ENCODE data around the gene PRKAA2. TPM values are rescaled to one million over a fixed set of nuclear protein-coding genes. Genes with fewer than 3 reads are reported as not detected.

The PRKAA2 gene
- polyA plus RNA-seq, 2 of the 4 experiments (the other 2 are of a cell fraction), result 3.8 to 8.8 TPM

- Histone ChIP-seq H3K9me3 (no peaks in the 10 kb centered on the region), H3K4me1 (peaks cover 29% of the 10 kb centered on the region), H3K4me2 (no peak overlapping the region), H3K4me3 (no peak overlapping the region), H3K27ac (no peak overlapping the region)
- POLR2A ChIA-PET, result no interaction called here
- FAIRE-seq (no peak), ATAC-seq (no peak), DNase-seq (ENCODE audit: low read depth in 1 of 2, low spot score in 1 of 2) (no peak)
- no peak for TF ChIP-seq GATA3 (IDR thresholded peaks at IDR 0.05; ENCODE audit: borderline replicate concordance)
- TF ChIP-seq HOXB5 (CRISPR knock-in tag; IDR thresholded peaks at IDR 0.05), result no peak
- TF ChIP-seq HOXB13 (CRISPR knock-in tag; IDR thresholded peaks at IDR 0.05; ENCODE audit: low read depth), result no peak
- no peak for TF ChIP-seq POLR2A (IDR thresholded peaks at IDR 0.05; ENCODE audit: low read length)
- TF ChIP-seq JUNB (IDR thresholded peaks at IDR 0.05), result no peak
- no peak for TF ChIP-seq KDM5A (IDR thresholded peaks at IDR 0.05)
- TF ChIP-seq HOXA7 (CRISPR knock-in tag; IDR thresholded peaks at IDR 0.05), result no peak
- no peak for TF ChIP-seq NR3C1 (IDR thresholded peaks at IDR 0.05)
- no peak for TF ChIP-seq TFCP2L1 (CRISPR knock-in tag; IDR thresholded peaks at IDR 0.05)
- TF ChIP-seq SMC3 (IDR thresholded peaks at IDR 0.05), result no peak
- TF ChIP-seq JUN (IDR thresholded peaks at IDR 0.05), result no peak
- TF ChIP-seq EHF (CRISPR knock-in tag; IDR thresholded peaks at IDR 0.05), result no peak
- TF ChIP-seq CHD2 (IDR thresholded peaks at IDR 0.05; ENCODE audit: low read length, partially characterized antibody), result no peak
- TF ChIP-seq PHF8 (IDR thresholded peaks at IDR 0.05; ENCODE audit: borderline replicate concordance, low read depth), result no peak
- TF ChIP-seq ATOH8 (CRISPR knock-in tag; IDR thresholded peaks at IDR 0.05; ENCODE audit: low read depth), result no peak
- no peak for TF ChIP-seq FOSL2 (IDR thresholded peaks at IDR 0.05)
- TF ChIP-seq FOSL2 (CRISPR knock-in tag; IDR thresholded peaks at IDR 0.05), result no peak
- TF ChIP-seq CEBPB (IDR thresholded peaks at IDR 0.05), result no peak
- CTCF ChIA-PET, result interaction anchor here (1.4 to 1.8 kb wide), 2 partner anchors 46 to 190 kb away, joined by 3 to 4 read pairs; no protein-coding TSS in a partner anchor
Observed at GRCh38 chr1:56630786-56631185, 14.3 kb upstream of the PRKAA2 start.

- ChIA-PET CTCF (interaction anchor here (0.6 to 1.4 kb wide), 2 partner anchors 44 to 47 kb away, joined by 3 to 4 read pairs; no protein-coding TSS in a partner anchor), POLR2A (no interaction called here)
- FAIRE-seq, result no peak
- no peak for DNase-seq (ENCODE audit: low read depth in 1 of 2, low spot score in 1 of 2)
- H3K4me1 ChIP-seq, result peaks cover 17% of the 10 kb centered on the region
- TF ChIP-seq HOXA7 (CRISPR knock-in tag; IDR thresholded peaks at IDR 0.05) (no peak), CBX2 (IDR thresholded peaks at IDR 0.05; ENCODE audit: borderline replicate concordance, low read depth) (no peak), JUNB (IDR thresholded peaks at IDR 0.05) (no peak), EHMT2 (IDR thresholded peaks at IDR 0.05; ENCODE audit: low read depth) (no peak), KDM5A (IDR thresholded peaks at IDR 0.05) (no peak), RAD21 (conservative IDR thresholded peaks at IDR 0.05 in 1 of 2, IDR thresholded peaks at IDR 0.05 in 1 of 2) (no peak), RARB (CRISPR knock-in tag; IDR thresholded peaks at IDR 0.05) (no peak), EHF (CRISPR knock-in tag; IDR thresholded peaks at IDR 0.05) (no peak), SMC3 (IDR thresholded peaks at IDR 0.05) (no peak), HOXB5 (CRISPR knock-in tag; IDR thresholded peaks at IDR 0.05) (no peak), HOXB13 (CRISPR knock-in tag; IDR thresholded peaks at IDR 0.05; ENCODE audit: low read depth) (no peak), RFX5 (IDR thresholded peaks at IDR 0.05) (no peak), ATOH8 (CRISPR knock-in tag; IDR thresholded peaks at IDR 0.05; ENCODE audit: low read depth) (no peak), BHLHE40 (IDR thresholded peaks at IDR 0.05; ENCODE audit: low read depth, low read length) (no peak)
- H3K9me3 ChIP-seq, result no peaks in the 10 kb centered on the region
- ATAC-seq, result no peak
- WGBS (ENCODE audit: missing lambda C conversion rate), result 87% methylated on average over 2 of the region's 2 CpGs
- H3K4me3 ChIP-seq, result no peak overlapping the region
- H3K4me2 ChIP-seq, result no peak overlapping the region
- H3K27ac ChIP-seq, result no peak overlapping the region
Observed at GRCh38 chr1:56631901-56632300, 13.2 kb upstream of the PRKAA2 start.

- no peak for ATAC-seq
- DNase-seq (ENCODE audit: low read depth in 1 of 2, low spot score in 1 of 2), result no peak
- WGBS (ENCODE audit: missing lambda C conversion rate), result 91% methylated on average over 3 of the region's 3 CpGs
- POLR2A ChIA-PET, result no interaction called here
- H3K4me2 ChIP-seq, result no peak overlapping the region
- CTCF ChIA-PET, result no interaction called here
- no peaks in the 10 kb centered on the region for H3K9me3 ChIP-seq
- no peak overlapping the region for H3K4me3 ChIP-seq
- FAIRE-seq, result no peak
- no peak overlapping the region for H3K27ac ChIP-seq
- H3K4me1 ChIP-seq, result peaks cover 17% of the 10 kb centered on the region; the same call in 2 of the 3 replicates
- TF ChIP-seq BCL3 (IDR thresholded peaks at IDR 0.05) (no peak), TP53 (CRISPR knock-in tag; IDR thresholded peaks at IDR 0.05) (no peak), EHMT2 (IDR thresholded peaks at IDR 0.05; ENCODE audit: low read depth) (no peak), USF2 (IDR thresholded peaks at IDR 0.05) (no peak), EP300 (IDR thresholded peaks at IDR 0.05) (no peak), BHLHE40 (IDR thresholded peaks at IDR 0.05; ENCODE audit: low read depth, low read length) (no peak), PBX3 (IDR thresholded peaks at IDR 0.05) (no peak), HEYL (CRISPR knock-in tag; IDR thresholded peaks at IDR 0.05) (no peak), SMC3 (IDR thresholded peaks at IDR 0.05) (no peak), ZSCAN20 (CRISPR knock-in tag; IDR thresholded peaks at IDR 0.05) (no peak), TFCP2L1 (CRISPR knock-in tag; IDR thresholded peaks at IDR 0.05) (no peak), HOXA7 (CRISPR knock-in tag; IDR thresholded peaks at IDR 0.05) (no peak), MAZ (IDR thresholded peaks at IDR 0.05; ENCODE audit: borderline replicate concordance, low read depth, low read length) (no peak), CBX8 (IDR thresholded peaks at IDR 0.05) (no peak), GATA3 (IDR thresholded peaks at IDR 0.05; ENCODE audit: borderline replicate concordance) (no peak)
Observed at GRCh38 chr1:56634981-56635380, 10.1 kb upstream of the PRKAA2 start.
